ENCODE results near the gene SLC25A23. TPM values are rescaled to one million over a fixed set of nuclear protein-coding genes. Genes with fewer than 3 reads are reported as not detected.
"Not testable (repeated sequence)": the region's sequence is repeated elsewhere in the genome, so short reads cannot be mapped to it uniquely, and the experiment has no call there.

SLC25A23 gene
- polyA plus RNA-seq, result 10 to 100 TPM; 43.5 to 66.0 TPM

- Histone ChIP-seq H3K9me3 (ENCODE audit: control insufficient read depth in 2 of 2, insufficient read depth in 1 of 2, low read depth in 1 of 2, low read length in 1 of 2) (peaks cover 0 to 4% of the 10 kb centered on the region in 2 donors), H3K4me1 (ENCODE audit: control insufficient read depth in 2 of 2, insufficient read depth in 2 of 2, low read length in 1 of 2) (peaks cover 6 to 8% of the 10 kb centered on the region in 2 donors), H3K27me3 (ENCODE audit: control insufficient read depth in 1 of 2, insufficient read depth in 2 of 2, low read length in 2 of 2) (no peaks in the 10 kb centered on the region), H3K36me3 (ENCODE audit: control insufficient read depth in 2 of 2, insufficient read depth in 2 of 2, low read length in 1 of 2) (peaks cover 3 to 8% of the 10 kb centered on the region in 2 donors), H3K27ac (ENCODE audit: low read depth in 2 of 2, low read length in 1 of 2) (peak within 1 kb of the TSS; percentile 88 to 98), H3K4me3 (ENCODE audit: low read depth in 1 of 2, low read length in 2 of 2) (peak within 1 kb of the TSS; percentile 66 to 82)
- WGBS, 2 donors, result 2 to 5% methylated on average over 43 to 70 of the region's 70 CpGs
Measured at GRCh38 chr19:6459262-6460098, at the start of gene SLC25A23. TSS of gene SLC25A23 (minus strand) at chr19:6459792. CDS start at chr19:6459628, 164 bp downstream.

- H3K4me1 ChIP-seq (ENCODE audit: control insufficient read depth in 2 of 2, insufficient read depth in 2 of 2, low read length in 1 of 2); H3K27me3 ChIP-seq (ENCODE audit: control insufficient read depth in 1 of 2, insufficient read depth in 2 of 2, low read length in 2 of 2); H3K36me3 ChIP-seq (ENCODE audit: control insufficient read depth in 2 of 2, insufficient read depth in 2 of 2, low read length in 1 of 2); H3K9me3 ChIP-seq (ENCODE audit: control insufficient read depth in 2 of 2, insufficient read depth in 1 of 2, low read depth in 1 of 2, low read length in 1 of 2); H3K4me3 ChIP-seq (ENCODE audit: low read depth in 1 of 2, low read length in 2 of 2); H3K27ac ChIP-seq (ENCODE audit: low read depth in 2 of 2, low read length in 1 of 2): not testable (repeated sequence)
- WGBS, 2 donors, result 83 to 85% methylated on average over 9 of the region's 9 CpGs
Measured at GRCh38 chr19:6508028-6508771, 48.6 kb upstream of the SLC25A23 start.

- Histone ChIP-seq H3K27ac (ENCODE audit: low read depth in 2 of 2, low read length in 1 of 2) (no peak overlapping the region), H3K27me3 (ENCODE audit: control insufficient read depth in 1 of 2, insufficient read depth in 2 of 2, low read length in 2 of 2) (peaks cover 0 to 4% of the 10 kb centered on the region in 2 donors), H3K36me3 (ENCODE audit: control insufficient read depth in 2 of 2, insufficient read depth in 2 of 2, low read length in 1 of 2) (no peaks in the 10 kb centered on the region), H3K9me3 (ENCODE audit: control insufficient read depth in 2 of 2, insufficient read depth in 1 of 2, low read depth in 1 of 2, low read length in 1 of 2) (no peaks in the 10 kb centered on the region), H3K4me3 (ENCODE audit: low read depth in 1 of 2, low read length in 2 of 2) (no peak overlapping the region), H3K4me1 (ENCODE audit: control insufficient read depth in 2 of 2, insufficient read depth in 2 of 2, low read length in 1 of 2) (peaks cover 0 to 8% of the 10 kb centered on the region in 2 donors)
- WGBS, 2 donors, result 82 to 83% methylated on average over 9 of the region's 9 CpGs
Measured at GRCh38 chr19:6503407-6504201, 44.0 kb upstream of the SLC25A23 start.

- H3K4me1 ChIP-seq (ENCODE audit: control insufficient read depth in 2 of 2, insufficient read depth in 2 of 2, low read length in 1 of 2), result peaks cover 0 to 8% of the 10 kb centered on the region in 2 donors
- H3K4me3 ChIP-seq (ENCODE audit: low read depth in 1 of 2, low read length in 2 of 2), result peak within 1 kb of the TSS; percentile 34 to 37
- H3K36me3 ChIP-seq (ENCODE audit: control insufficient read depth in 2 of 2, insufficient read depth in 2 of 2, low read length in 1 of 2), result no peaks in the 10 kb centered on the region
- peaks cover 0 to 4% of the 10 kb centered on the region in 2 donors for H3K27me3 ChIP-seq (ENCODE audit: control insufficient read depth in 1 of 2, insufficient read depth in 2 of 2, low read length in 2 of 2)
- no peaks in the 10 kb centered on the region for H3K9me3 ChIP-seq (ENCODE audit: control insufficient read depth in 2 of 2, insufficient read depth in 1 of 2, low read depth in 1 of 2, low read length in 1 of 2)
- H3K27ac ChIP-seq (ENCODE audit: low read depth in 2 of 2, low read length in 1 of 2), result no peak within 1 kb of the TSS
- WGBS, 2 donors, result 2 to 3% methylated on average over 45 to 71 of the region's 71 CpGs
Measured at GRCh38 chr19:6501740-6502648, 42.4 kb upstream of the SLC25A23 start, which contains the start of gene TUBB4A. TSS of gene TUBB4A (minus strand) at chr19:6502309. CDS start at chr19:6502212, 97 bp downstream.

- Histone ChIP-seq H3K27ac (ENCODE audit: low read depth in 2 of 2, low read length in 1 of 2) (no peak overlapping the region), H3K4me3 (ENCODE audit: low read depth in 1 of 2, low read length in 2 of 2) (no peak overlapping the region), H3K36me3 (ENCODE audit: control insufficient read depth in 2 of 2, insufficient read depth in 2 of 2, low read length in 1 of 2) (no peaks in the 10 kb centered on the region), H3K27me3 (ENCODE audit: control insufficient read depth in 1 of 2, insufficient read depth in 2 of 2, low read length in 2 of 2) (peaks cover 0 to 4% of the 10 kb centered on the region in 2 donors), H3K4me1 (ENCODE audit: control insufficient read depth in 2 of 2, insufficient read depth in 2 of 2, low read length in 1 of 2) (peaks cover 0 to 8% of the 10 kb centered on the region in 2 donors), H3K9me3 (ENCODE audit: control insufficient read depth in 2 of 2, insufficient read depth in 1 of 2, low read depth in 1 of 2, low read length in 1 of 2) (no peaks in the 10 kb centered on the region)
- 58 to 60% methylated on average over 24 of the region's 24 CpGs for WGBS, 2 donors
Measured at GRCh38 chr19:6500837-6501739, 41.5 kb upstream of the SLC25A23 start.

- Histone ChIP-seq H3K27ac (ENCODE audit: low read depth in 2 of 2, low read length in 1 of 2) (no peak overlapping the region), H3K36me3 (ENCODE audit: control insufficient read depth in 2 of 2, insufficient read depth in 2 of 2, low read length in 1 of 2) (no peaks in the 10 kb centered on the region), H3K4me3 (ENCODE audit: low read depth in 1 of 2, low read length in 2 of 2) (peak overlapping the region in 1 of 2 donors; percentile 22), H3K27me3 (ENCODE audit: control insufficient read depth in 1 of 2, insufficient read depth in 2 of 2, low read length in 2 of 2) (peaks cover 0 to 4% of the 10 kb centered on the region in 2 donors), H3K4me1 (ENCODE audit: control insufficient read depth in 2 of 2, insufficient read depth in 2 of 2, low read length in 1 of 2) (peaks cover 0 to 8% of the 10 kb centered on the region in 2 donors), H3K9me3 (ENCODE audit: control insufficient read depth in 2 of 2, insufficient read depth in 1 of 2, low read depth in 1 of 2, low read length in 1 of 2) (no peaks in the 10 kb centered on the region)
- 57 to 64% methylated on average over 17 of the region's 17 CpGs for WGBS, 2 donors
Measured at GRCh38 chr19:6499052-6499790, 39.6 kb upstream of the SLC25A23 start.

- H3K27me3 ChIP-seq (ENCODE audit: control insufficient read depth in 1 of 2, insufficient read depth in 2 of 2, low read length in 2 of 2), result peaks cover 0 to 4% of the 10 kb centered on the region in 2 donors
Measured at GRCh38 chr19:6498294-6499036, 38.9 kb upstream of the SLC25A23 start.

More at GRCh38 chr19:6498294-6499036, 38.9 kb upstream of the SLC25A23 start:
- 57 to 68% methylated on average over 7 of the region's 7 CpGs for WGBS, 2 donors
- Histone ChIP-seq H3K9me3 (ENCODE audit: control insufficient read depth in 2 of 2, insufficient read depth in 1 of 2, low read depth in 1 of 2, low read length in 1 of 2) (no peaks in the 10 kb centered on the region), H3K36me3 (ENCODE audit: control insufficient read depth in 2 of 2, insufficient read depth in 2 of 2, low read length in 1 of 2) (no peaks in the 10 kb centered on the region), H3K4me3 (ENCODE audit: low read depth in 1 of 2, low read length in 2 of 2) (no peak overlapping the region), H3K27ac (ENCODE audit: low read depth in 2 of 2, low read length in 1 of 2) (no peak overlapping the region), H3K4me1 (ENCODE audit: control insufficient read depth in 2 of 2, insufficient read depth in 2 of 2, low read length in 1 of 2) (peaks cover 0 to 8% of the 10 kb centered on the region in 2 donors)
